PC-9 (cell line): ENCODE measurements around the gene KCNK17. TPM values are rescaled to one million over a fixed set of nuclear protein-coding genes. Genes with fewer than 3 reads are reported as not detected.

ENCODE experiments used
- BruUV-seq: library from RNA; stranded (reverse); fragments of 400-500 nt; replicated peaks from 2 replicates; lab custom pipeline; 2021; lab: Mats Ljungman, UMichigan
- CTCF ChIA-PET: fragments of 300-600 bp; sonication (Branson Sonifier 250); formaldehyde crosslinking; loops from one replicate; lab custom pipeline; 2022; ENCODE audit warnings: antibody characterized with exemption; lab: Charles Lee
- POLR2A ChIA-PET: fragments of 300-600 bp; sonication (Branson Sonifier 250); formaldehyde crosslinking; loops from one replicate; lab custom pipeline; 2022; ENCODE audit warnings: antibody characterized with exemption; ENCODE audit not compliant: unreplicated experiment; lab: Charles Lee
- DNase-seq, 2 experiments: peaks; one replicate each; pipeline versions ENCODE4 v3.0.0 to v3.0.0-alpha.2; 2015 to 2022; ENCODE audit warnings: mixed read lengths in 1 of 2
- H2AFZ ChIP-seq: fragments of 200-600 bp; sonication (generic); 2 replicates; pipeline ENCODE4 v1.8.1; 2017; ENCODE audit warnings: antibody characterized with exemption
- H3F3A ChIP-seq: fragments of 200-600 bp; sonication (generic); 2 replicates; pipeline ENCODE4 v1.8.1; 2017; ENCODE audit warnings: antibody characterized with exemption, mild to moderate bottlenecking, low read depth; ENCODE audit not compliant: insufficient read depth
- H3K27ac ChIP-seq: fragments of 200-600 bp; sonication (generic); 2 replicates; pipeline ENCODE4 v1.6.1; 2016; ENCODE audit warnings: mixed run types
- H3K27me3 ChIP-seq: fragments of 200-600 bp; sonication (generic); 2 replicates; pipeline ENCODE4 v1.6.1; 2016; ENCODE audit warnings: low read depth, mixed run types; ENCODE audit not compliant: insufficient read depth
- H3K36me3 ChIP-seq: fragments of 200-600 bp; sonication (generic); 2 replicates; pipeline ENCODE4 v1.6.1; 2016; ENCODE audit warnings: low read depth, mixed run types
- H3K4me1 ChIP-seq: fragments of 200-600 bp; sonication (generic); replicated peaks from 2 replicates; pipeline ENCODE4 v1.6.1; 2016; ENCODE audit warnings: mixed run types; ENCODE audit not compliant: insufficient read depth
- H3K4me2 ChIP-seq: fragments of 200-600 bp; sonication (generic); 2 replicates; pipeline ENCODE4 v1.6.1; 2017; ENCODE audit warnings: mixed run types
- H3K4me3 ChIP-seq: fragments of 200-600 bp; sonication (generic); 2 replicates; pipeline ENCODE4 v1.6.1; 2016; ENCODE audit warnings: mixed run types
- H3K79me2 ChIP-seq: fragments of 200-600 bp; sonication (generic); 2 replicates; pipeline ENCODE4 v1.6.1; 2017; ENCODE audit warnings: low read depth, mixed run types
- H3K9me2 ChIP-seq: fragments of 200-600 bp; sonication (generic); 2 replicates; pipeline ENCODE4 v1.8.1; 2017; ENCODE audit warnings: mild to moderate bottlenecking; ENCODE audit not compliant: insufficient read depth
- H3K9me3 ChIP-seq: fragments of 200-600 bp; sonication (generic); 2 replicates; pipeline ENCODE4 v1.8.1; 2016; ENCODE audit warnings: low read depth; ENCODE audit not compliant: insufficient read depth
- H4K20me1 ChIP-seq: fragments of 200-600 bp; sonication (generic); 2 replicates; pipeline ENCODE4 v1.8.1; 2017; ENCODE audit not compliant: insufficient read depth
- CTCF ChIP-seq: fragments of 200-600 bp; sonication (generic); conservative IDR thresholded peaks from 2 replicates; pipeline ENCODE4 v1.6.1; 2017; ENCODE audit warnings: mixed run types, antibody characterized with exemption, mild to moderate bottlenecking, moderate library complexity
- EZH2 ChIP-seq: fragments of 200-600 bp; sonication (generic); IDR thresholded peaks from 2 replicates; pipeline ENCODE4 v1.8.0; 2017; ENCODE audit warnings: antibody characterized with exemption, low read depth
- intact Hi-C: fragments of 100-400 bp; cut with micrococcal nuclease; formaldehyde crosslinking; loops from one replicate; pipeline ENCODE4 v1.10.0; 2022; ENCODE audit not compliant: unreplicated experiment
- total RNA-seq: library from RNA; stranded (reverse); gene quantifications from 2 replicates; pipeline ENCODE4 v1.2.3, GENCODE V29; 2021

KCNK17 gene
- total RNA-seq, 1 experiment from 2014 or later = not detected

GRCh38 chr6:39341352-39341751 lies 27.1 kb upstream of the KCNK17 start:
- ChIA-PET CTCF (no interaction called here), POLR2A (no interaction called here)
- no peak overlapping the region for H3K4me3 ChIP-seq
- no peaks in the 10 kb centered on the region for H3F3A ChIP-seq
- no peak overlapping the region for H3K27ac ChIP-seq
- H4K20me1 ChIP-seq = no peaks in the 10 kb centered on the region
- no peaks in the 10 kb centered on the region for H3K9me2 ChIP-seq
- H3K4me2 ChIP-seq = no peak overlapping the region
- DNase-seq = no peak
- H3K4me1 ChIP-seq = no peaks in the 10 kb centered on the region
- H3K79me2 ChIP-seq = no peaks in the 10 kb centered on the region
- intact Hi-C loops = no loop called here
- BruUV-seq = no TSS peak
- no peaks in the 10 kb centered on the region for H3K9me3 ChIP-seq
- no peak overlapping the region for H2AFZ ChIP-seq
- H3K36me3 ChIP-seq = no peaks in the 10 kb centered on the region
- peaks cover 64% of the 10 kb centered on the region for H3K27me3 ChIP-seq
- TF ChIP-seq CTCF = no peak

- no TSS peak for BruUV-seq
- Histone ChIP-seq H2AFZ (no peak overlapping the region), H3K27ac (no peak overlapping the region), H4K20me1 (no peaks in the 10 kb centered on the region), H3K4me3 (no peak overlapping the region), H3K4me1 (no peaks in the 10 kb centered on the region), H3K9me3 (no peaks in the 10 kb centered on the region), H3K9me2 (no peaks in the 10 kb centered on the region), H3F3A (no peaks in the 10 kb centered on the region), H3K79me2 (no peaks in the 10 kb centered on the region), H3K36me3 (no peaks in the 10 kb centered on the region), H3K4me2 (no peak overlapping the region), H3K27me3 (peaks cover 71% of the 10 kb centered on the region)
- CTCF ChIA-PET = no interaction called here
- DNase-seq = no peak
- POLR2A ChIA-PET = no interaction called here
- TF ChIP-seq CTCF (no peak), EZH2 (no peak)
- intact Hi-C loops = no loop called here
These were observed 25.8 kb upstream of the KCNK17 start for GRCh38 chr6:39339868-39340550.

- Histone ChIP-seq H3K9me3 (no peaks in the 10 kb centered on the region), H3F3A (no peaks in the 10 kb centered on the region), H3K79me2 (no peaks in the 10 kb centered on the region), H3K27me3 (peaks cover 77% of the 10 kb centered on the region), H2AFZ (no peak overlapping the region), H3K27ac (no peak overlapping the region), H3K36me3 (no peaks in the 10 kb centered on the region), H3K4me1 (no peaks in the 10 kb centered on the region), H3K4me2 (no peak overlapping the region), H3K4me3 (no peak overlapping the region), H4K20me1 (no peaks in the 10 kb centered on the region), H3K9me2 (no peaks in the 10 kb centered on the region)
- TF ChIP-seq CTCF (no peak), EZH2 (no peak)
- ChIA-PET CTCF (no interaction called here), POLR2A (no interaction called here)
- intact Hi-C loops = no loop called here
- BruUV-seq = no TSS peak
- DNase-seq = no peak
These were observed 25.1 kb upstream of the KCNK17 start for GRCh38 chr6:39339096-39339867.
